HG03439 (cell line): ENCODE data around the gene SPECC1L.

Experiments
- ATAC-seq: cut with Tn5 transposase; IDR thresholded peaks from one replicate; pipeline ENCODE4 v1.9.1; 2021; ENCODE audit warnings: mild to moderate bottlenecking, moderate library complexity; ENCODE audit not compliant: unreplicated experiment

Gene SPECC1L

GRCh38 chr22:24426851-24427499 is 156.3 kb downstream of the SPECC1L start:
- ATAC-seq: no peak

- ATAC-seq: peak; percentile 41
Observed at GRCh38 chr22:24427500-24428164, 157.0 kb downstream of the SPECC1L start, which contains the start of gene ADORA2A. TSS of gene ADORA2A (plus strand) at chr22:24427599. CDS start at chr22:24433405, 5,806 bp downstream.

DNA sequence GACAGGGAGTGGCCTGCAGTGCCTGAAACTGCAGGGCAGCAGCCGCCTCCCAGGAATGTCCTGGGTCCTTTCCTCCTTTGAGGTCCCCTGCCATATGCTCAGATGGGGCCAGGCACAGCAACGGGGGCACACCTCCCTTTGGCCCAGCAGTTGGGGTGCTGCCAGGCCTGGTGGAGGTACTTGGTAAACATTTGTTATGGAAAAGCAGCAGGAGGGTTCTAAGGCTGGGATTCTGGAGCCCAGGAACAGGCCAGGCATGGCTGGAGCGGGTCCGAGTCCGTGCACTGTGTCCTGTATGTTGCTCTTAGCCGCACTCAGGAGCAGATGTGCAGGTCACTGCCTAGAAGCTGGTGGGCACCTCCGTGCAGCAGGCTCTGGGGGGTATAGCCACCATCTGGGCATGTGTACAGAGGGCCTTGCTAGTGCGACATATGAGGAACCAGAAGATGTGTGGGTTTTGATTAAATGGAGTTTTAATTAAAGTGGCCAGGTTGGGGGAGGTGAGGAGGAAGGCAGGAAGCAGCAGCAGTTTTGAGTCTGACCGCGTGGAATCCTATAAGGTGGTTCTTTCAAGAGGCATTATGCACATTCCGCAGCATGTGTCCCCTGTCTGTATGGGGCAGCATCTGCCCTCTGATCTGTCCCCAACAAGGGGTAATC is 158.2 kb downstream of the SPECC1L start:
- ATAC-seq: no peak

GRCh38 chr22:24429411-24430365 is 159.1 kb downstream of the SPECC1L start:
- ATAC-seq: no peak

DNA sequence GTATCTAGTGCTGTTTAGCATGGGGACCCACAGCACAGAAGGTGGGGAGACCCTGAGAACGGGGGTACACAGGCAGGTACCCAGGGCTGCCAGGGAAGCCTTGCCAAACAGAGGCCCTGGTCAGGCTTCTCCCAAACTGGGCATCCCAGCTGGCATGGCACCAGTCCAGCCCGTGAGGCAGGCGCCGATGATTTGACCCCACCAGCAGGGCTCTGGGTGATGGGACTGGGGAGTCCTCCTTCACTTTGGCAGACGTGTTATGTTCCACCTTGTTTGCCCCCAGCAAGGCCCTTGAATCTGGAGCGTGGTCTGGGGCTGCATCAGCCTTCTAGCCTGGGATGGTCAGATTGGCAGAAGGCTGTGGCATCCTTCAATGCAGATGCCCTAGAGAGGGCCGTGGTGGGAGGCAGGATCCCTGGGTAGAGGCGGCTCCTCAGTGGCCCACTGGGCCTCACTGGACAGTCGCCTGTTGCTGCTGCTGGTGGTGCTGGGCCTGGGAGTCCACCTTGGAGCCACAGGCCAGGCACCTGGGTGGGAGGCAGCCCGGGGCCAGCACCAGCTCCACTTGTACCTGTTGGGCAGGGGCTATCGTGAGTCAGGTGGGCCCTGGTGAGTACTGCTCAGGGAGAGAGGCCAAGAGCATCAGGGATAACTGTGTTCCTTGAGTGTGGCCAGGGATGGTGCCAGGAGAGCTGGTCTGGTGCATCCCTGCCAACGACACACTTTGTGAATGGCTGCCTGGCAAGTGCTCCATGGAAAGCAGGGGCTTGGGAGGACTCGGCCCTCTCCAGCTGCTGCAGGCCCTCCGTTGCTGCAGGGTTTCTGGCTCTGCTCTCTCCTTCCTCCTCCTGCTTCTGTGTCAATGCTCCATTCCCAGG is 160.0 kb downstream of the SPECC1L start:
- ATAC-seq: no peak

DNA sequence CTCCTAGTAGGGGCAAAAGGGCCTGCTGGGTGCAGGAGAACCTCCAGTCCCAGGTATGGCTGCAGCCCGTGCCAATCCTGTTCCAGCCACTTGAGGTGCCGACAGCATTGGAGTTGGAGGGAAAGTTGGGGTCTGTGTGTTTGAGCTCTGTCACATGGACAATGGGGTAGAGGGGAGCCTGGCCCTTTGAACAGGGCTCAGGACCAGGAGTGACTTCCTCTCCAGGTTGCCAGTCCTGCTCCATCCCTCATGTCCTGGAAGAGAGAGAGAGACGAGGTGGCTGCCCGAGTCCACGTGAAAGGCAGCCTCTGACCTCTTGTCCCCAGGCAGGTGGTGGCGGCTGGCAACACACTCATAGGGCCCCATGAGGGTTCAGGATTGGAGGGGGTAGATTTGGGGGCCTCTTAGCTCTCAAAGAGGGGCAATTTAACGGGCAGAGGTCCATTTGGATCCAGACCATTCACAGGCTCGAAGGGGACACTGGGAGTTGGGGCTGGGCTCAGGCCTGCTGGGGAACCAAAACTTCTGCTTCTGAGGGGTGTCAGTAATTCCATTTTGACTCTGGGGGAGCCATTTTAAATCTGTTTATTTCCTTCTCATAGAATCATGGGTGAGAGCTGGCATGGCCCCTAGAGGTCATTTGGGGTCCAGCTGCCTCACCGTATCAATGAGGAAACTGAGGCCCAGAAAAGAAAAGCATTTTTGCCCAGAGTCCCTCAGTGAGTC is 160.8 kb downstream of the SPECC1L start:
- ATAC-seq: no peak

- no peak for ATAC-seq
Observed at GRCh38 chr22:24432059-24432853, 161.6 kb downstream of the SPECC1L start.

GRCh38 chr22:24433001-24433827 is 162.6 kb downstream of the SPECC1L start:
- no peak for ATAC-seq

DNA sequence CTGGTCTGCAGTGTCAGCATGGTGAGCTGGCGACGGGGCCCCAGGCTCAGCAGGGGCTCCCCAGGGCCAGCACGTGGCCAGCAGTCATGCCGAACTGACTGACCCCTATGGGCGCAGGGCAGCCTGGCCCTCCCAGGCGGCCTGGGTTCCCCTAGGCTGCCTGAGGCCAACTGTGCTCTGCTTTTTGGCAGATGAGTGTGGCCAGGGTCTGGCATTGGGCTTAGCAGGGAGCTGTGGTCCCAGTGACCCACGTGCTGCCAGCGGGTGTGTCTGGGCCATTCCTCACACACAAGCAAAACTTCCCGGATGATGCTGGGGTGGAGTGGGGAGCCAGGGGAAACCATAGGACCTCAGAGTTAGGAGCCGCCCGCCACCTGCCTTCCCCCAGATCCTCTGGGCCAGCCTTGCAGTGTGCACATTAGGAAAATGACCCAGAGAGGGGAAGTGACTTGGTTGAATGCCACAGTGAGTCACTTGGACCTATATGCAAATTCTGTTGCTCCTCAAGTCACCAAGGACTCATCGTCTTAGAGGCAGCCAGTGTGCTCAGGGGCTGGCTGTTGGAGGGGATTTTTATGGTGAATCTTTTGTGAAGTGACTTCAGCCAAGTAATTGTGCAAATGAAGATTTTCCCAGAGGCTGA is 163.3 kb downstream of the SPECC1L start:
- ATAC-seq: peak; percentile 56

GRCh38 chr22:24434471-24435322 is 164.1 kb downstream of the SPECC1L start:
- ATAC-seq: peak; percentile 51

- ATAC-seq: no peak
Observed at GRCh38 chr22:24435323-24435645, 164.7 kb downstream of the SPECC1L start.

DNA sequence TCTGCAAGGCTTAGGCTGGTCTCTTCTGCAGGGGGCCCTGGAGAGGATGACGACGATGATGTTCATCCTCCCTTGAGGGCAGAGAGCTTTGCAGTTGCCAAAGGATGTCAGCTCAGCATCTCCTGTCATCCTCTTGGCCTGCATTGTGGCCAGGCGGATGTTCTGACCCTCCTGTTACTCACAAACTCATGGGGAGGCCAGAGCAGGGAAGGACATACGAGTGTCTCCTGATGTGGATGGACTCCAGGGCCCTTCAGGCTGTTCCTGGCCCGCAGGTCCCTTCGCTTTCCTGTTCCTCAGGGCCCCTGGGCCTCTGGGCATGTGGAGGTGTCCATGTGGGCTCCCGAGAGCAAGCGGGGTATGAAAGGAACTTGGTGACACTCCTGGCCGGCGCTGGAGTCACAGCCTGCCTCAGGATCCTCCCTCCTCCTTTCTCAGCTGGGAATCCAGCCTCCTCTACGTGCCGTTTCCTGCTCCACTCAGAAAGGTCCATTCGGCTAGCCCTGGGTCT is 165.3 kb downstream of the SPECC1L start:
- ATAC-seq: no peak

GRCh38 chr22:24436553-24436952 is 165.9 kb downstream of the SPECC1L start:
- no peak for ATAC-seq

- no peak for ATAC-seq
Observed at GRCh38 chr22:24437091-24437490, 166.5 kb downstream of the SPECC1L start.

DNA sequence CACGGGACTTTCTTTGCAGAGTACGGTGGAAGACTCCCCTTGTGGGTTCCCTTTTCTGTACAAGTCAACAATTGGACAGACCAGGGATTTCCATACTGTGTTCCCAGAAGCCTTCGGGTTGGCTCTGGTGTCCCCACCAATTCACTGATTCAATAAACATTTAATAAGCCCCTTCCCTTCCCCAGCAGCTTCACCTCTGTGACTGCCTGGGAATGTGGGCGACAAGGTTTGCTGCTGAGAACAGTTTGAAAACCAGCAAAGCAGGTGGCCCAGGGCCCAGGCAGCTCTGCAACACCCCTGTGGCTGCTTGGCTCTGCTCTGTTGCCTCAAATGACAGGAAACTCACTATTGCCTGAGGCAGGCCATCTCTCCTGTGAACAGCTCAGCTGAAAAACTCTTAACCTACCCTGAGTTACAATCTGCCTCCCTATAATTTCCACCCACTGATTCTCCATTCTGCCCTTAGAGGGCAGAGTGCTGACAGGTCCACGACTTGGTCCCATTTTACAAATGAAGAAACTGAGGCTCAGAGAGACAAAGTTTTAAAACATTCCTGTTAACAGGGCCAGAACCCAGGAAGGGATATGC is 167.2 kb downstream of the SPECC1L start:
- no peak for ATAC-seq

DNA sequence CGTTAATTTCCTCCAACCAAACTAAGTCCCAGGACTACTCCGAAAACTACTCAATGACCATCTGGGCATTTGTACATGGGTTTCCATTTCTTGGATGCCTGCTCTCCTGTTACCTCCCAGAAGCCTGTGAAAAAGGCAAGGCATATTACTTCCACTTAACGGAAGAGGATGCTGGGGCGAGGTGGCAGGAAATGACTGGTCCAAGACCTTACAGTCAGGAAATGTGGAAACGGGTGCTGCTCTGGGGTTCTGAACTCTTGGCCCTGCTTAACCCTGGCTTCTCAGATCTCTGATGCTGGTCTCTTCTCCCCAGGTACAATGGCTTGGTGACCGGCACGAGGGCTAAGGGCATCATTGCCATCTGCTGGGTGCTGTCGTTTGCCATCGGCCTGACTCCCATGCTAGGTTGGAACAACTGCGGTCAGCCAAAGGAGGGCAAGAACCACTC is 169.7 kb downstream of the SPECC1L start:
- ATAC-seq: no peak
